Caki2 (cell line): Measurements from ENCODE around the gene C16orf96. TPM values are rescaled to one million over a fixed set of nuclear protein-coding genes. Genes with fewer than 3 reads are reported as not detected.

Experiments
- DNase-seq: peaks from one replicate; pipeline ENCODE4 v3.0.0-alpha.2; 2015; ENCODE audit warnings: low read depth
- in situ Hi-C: cut with HindIII; loops from 2 replicates; pipeline ENCODE4 v1.10.0; 2016; ENCODE audit warnings: low sequenced_read_pairs, low pct_unique_long_range_greater_than_20kb, mixed read lengths
- total RNA-seq: library from RNA; depleted of rRNA; stranded (reverse); fragments of >200 nt; shearing (Covaris generic); gene quantifications from 2 replicates; pipeline ENCODE4 v1.2.3, GENCODE V29; 2014; ENCODE audit warnings: low replicate concordance

The C16orf96 gene
- total RNA-seq, 1 experiment from 2014 or later = not detected

DNA sequence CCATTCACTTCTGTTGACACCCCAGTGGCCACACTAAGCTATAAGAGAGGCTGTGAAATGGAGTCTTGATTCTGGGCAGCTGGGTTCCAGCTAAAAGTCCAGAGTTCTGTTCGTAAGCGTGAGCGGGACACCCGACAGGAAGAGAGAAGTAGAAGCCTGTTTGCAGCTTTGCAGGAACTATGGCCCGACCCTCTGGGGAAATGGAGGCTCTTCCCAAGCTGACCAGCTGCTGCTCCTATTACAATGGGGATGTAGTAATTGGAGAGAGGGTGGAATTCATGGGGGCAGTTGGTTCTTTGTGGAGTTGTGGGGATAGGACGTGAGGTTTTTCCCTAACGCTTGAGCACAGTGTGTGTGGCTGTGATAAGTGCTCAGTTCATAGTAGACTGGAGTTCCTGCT lies 30.2 kb downstream of the C16orf96 start:
- in situ Hi-C loops = no loop called here
- no peak for DNase-seq

- DNase-seq = no peak
- in situ Hi-C loops = no loop called here
These were observed 32.2 kb downstream of the C16orf96 start for GRCh38 chr16:4588386-4588785.

DNA sequence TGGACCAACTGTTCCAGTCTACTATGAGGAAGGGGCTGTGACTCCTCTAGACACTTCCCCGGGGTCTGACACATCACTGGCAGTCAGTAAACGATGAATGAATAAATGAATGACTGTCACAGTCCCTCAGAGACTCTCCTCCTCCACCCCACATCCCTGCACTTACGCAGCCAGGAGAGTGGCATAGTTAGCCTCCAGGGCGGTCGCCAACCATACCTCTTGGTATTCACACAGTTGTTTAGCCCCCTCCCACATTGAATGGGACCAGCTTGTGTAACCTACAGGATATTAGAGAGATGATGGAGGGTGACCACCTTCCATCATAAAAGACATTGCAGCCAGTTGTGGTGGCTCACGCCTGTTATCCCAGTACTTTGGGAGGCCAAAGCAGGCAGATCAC lies 32.8 kb downstream of the C16orf96 start:
- in situ Hi-C loops = no loop called here
- no peak for DNase-seq

DNA sequence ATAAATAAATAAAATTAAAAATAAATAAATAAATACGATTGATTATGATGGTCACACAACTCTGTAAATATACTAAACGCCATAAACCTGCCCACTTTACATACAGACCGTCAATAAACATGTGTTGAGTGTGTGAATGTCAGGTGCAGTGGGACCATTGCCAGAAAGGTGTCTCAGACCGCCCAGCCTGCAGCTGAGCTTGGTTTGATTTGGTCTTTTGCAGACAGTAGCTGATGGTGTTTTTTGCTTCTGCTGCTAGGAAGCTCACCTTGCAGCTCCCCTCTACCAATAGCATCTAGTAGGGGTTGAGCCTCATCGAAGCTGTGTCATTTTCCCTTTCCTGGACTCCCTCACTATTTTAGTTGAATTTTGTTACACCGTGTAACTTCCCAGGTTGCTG lies 35.1 kb downstream of the C16orf96 start:
- no peak for DNase-seq
- in situ Hi-C loops = no loop called here

DNA sequence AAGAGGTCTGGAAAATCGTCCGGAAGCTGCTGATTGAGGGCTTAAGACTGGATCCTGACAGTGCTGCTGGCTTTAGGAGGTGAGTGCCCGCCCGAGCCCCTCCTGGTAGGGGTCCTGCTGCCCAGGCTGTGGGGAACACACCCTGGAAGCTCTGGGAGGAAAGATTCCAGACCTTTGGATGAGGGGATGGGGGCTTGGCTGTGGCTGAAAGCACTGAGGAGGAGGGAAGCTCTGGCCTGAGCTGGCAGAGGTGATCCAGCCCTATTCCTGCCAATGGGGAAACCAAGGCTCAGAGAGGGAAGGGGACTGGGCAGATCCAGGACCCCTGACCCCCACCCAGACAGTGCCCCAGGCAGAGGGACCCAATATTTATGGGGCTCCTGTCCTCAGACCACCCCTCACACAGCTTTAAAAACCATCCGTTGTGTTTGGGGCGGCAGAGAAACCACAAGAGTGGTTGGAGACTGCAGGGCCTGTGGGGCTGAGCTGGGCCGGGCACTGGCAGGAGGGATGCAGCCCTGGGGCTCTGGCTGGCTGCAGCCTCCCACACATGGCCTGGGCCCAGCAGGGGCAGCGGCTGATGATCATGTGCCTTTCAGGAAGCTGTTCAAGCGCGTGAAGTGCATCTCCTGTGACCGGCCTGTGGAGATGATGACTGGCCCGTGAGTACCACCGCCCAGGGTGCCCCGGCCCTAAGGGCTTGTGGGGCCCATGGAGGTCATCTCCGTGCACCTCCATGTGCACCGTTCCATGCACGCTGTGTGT lies 35.7 kb downstream of the C16orf96 start:
- no peak for DNase-seq
- in situ Hi-C loops = no loop called here

DNA sequence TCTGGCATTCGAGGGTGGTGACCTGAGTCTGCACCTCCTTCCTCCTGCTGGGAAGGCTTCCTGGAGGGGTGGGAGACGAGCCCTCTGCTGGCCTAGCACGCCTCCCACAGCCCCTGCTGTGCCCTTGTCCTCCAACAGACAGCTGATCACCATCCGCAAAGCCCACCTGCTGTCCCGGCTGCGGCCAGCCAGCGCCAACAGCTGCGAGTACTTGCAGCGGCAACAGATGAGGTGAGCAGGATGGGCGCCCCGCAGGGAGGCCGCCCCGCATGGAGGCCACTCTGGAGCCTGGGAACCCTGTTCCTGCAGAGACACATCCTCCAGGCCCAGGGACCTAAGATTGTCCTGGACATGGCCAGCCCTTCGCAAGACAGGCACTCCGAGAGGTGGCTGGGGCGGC lies 36.9 kb downstream of the C16orf96 start:
- DNase-seq = no peak
- in situ Hi-C loops = no loop called here

- no peak for DNase-seq
- in situ Hi-C loops = no loop called here
These were observed 38.6 kb downstream of the C16orf96 start for GRCh38 chr16:4594433-4595410.

DNA sequence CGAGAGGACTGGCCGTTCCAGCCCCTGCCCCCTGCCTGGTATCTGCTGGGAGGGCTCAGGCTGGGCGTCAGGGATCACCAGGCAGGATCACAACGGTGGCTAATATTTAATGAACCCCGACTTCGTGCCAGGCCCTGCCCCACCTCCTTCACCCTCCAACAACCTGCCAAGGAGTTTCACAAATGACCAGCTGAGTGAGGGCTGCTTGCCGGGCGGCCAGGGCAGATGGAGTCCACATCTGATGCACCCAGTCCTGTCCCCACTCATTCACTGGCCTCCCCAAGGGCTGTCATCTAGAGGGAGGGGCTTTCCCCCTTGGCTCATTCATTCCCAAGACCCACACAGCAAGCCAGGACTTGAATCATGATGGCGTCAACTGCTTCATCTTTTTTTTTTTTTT lies 41.0 kb downstream of the C16orf96 start:
- DNase-seq = peak; percentile 95
- in situ Hi-C loops = no loop called here

- in situ Hi-C loops = no loop called here
- no peak for DNase-seq
These were observed 42.9 kb downstream of the C16orf96 start for GRCh38 chr16:4599037-4599436.

GRCh38 chr16:4599545-4599944 lies 43.4 kb downstream of the C16orf96 start:
- in situ Hi-C loops = no loop called here
- no peak for DNase-seq

- in situ Hi-C loops = no loop called here
- no peak for DNase-seq
These were observed 45.1 kb downstream of the C16orf96 start for GRCh38 chr16:4601036-4601863.

- in situ Hi-C loops = no loop called here
- DNase-seq = no peak
These were observed 45.7 kb downstream of the C16orf96 start for GRCh38 chr16:4601864-4602186.

DNA sequence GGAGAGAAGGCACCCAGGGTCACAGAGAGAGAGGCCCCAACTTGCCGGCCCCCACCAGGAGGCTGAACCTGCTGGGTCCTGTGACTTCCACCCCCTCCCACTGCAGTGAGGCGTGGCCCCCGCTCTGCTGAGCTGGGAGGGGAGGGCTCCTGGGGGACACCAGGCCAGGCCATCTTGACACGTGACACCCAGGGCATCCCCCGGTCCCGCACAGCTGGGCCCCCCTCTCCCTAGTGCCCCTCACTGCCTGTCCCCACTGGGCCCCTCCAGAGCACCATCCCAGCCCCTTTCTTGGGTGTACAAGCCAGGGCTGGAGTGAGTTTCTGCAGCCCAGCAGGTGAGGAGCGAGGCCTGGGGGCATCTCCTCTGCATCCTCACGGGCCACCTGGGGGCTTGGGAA lies 46.2 kb downstream of the C16orf96 start:
- in situ Hi-C loops = no loop called here
- no peak for DNase-seq

DNA sequence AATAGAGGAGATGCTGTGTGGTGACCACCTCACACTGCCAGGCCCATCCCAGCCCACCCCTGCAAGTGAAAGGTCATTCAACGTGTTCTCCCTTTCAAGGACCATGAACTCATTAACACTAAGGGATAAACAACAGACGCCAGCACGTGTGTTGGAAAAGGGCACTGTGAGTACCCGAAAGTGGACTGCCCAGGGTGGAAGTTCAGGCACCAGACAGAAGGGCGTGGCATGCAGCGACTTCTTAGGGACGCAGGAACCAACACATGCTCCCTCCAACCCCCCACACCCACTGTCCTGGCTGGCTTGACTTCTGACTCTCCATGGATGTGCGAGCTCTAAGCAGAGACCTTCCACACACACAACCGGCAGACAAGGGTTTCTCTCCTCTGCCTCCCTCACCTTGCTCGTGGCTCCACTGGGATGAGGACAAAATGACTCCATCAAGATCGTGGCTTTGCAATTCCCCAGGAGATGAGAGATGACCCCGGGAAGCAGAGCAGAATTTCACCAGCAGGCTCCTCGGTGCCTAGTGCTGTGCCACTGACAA lies 47.6 kb downstream of the C16orf96 start:
- in situ Hi-C loops = no loop called here
- DNase-seq = no peak

GRCh38 chr16:4604401-4604800 lies 48.3 kb downstream of the C16orf96 start:
- in situ Hi-C loops = no loop called here
- DNase-seq = no peak

GRCh38 chr16:4606354-4606753 lies 50.2 kb downstream of the C16orf96 start:
- no peak for DNase-seq
- in situ Hi-C loops = no loop called here

- DNase-seq = no peak
- in situ Hi-C loops = no loop called here
These were observed 51.9 kb downstream of the C16orf96 start for GRCh38 chr16:4607841-4608703.

DNA sequence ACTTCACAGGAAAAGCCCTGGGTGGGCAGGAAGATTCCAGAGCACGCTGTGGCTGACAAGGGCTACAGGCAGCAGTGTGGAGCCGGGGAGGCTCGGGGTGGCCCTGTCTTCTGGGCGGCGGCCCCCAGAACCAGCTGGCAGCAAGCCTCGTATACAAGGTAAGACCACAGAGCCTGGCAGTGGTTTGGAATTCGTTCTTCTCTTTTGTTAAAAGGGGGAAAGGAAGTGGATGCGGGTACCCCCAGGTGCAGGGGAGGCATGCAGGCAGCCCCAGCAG lies 52.5 kb downstream of the C16orf96 start:
- DNase-seq = no peak
- in situ Hi-C loops = no loop called here
